NCI-H226 (cell line): ENCODE data around the gene ANKRD44.

Experiments used
- DNase-seq: peaks from one replicate; pipeline ENCODE4 v3.0.0-alpha.2; 2015

ANKRD44 gene

DNA sequence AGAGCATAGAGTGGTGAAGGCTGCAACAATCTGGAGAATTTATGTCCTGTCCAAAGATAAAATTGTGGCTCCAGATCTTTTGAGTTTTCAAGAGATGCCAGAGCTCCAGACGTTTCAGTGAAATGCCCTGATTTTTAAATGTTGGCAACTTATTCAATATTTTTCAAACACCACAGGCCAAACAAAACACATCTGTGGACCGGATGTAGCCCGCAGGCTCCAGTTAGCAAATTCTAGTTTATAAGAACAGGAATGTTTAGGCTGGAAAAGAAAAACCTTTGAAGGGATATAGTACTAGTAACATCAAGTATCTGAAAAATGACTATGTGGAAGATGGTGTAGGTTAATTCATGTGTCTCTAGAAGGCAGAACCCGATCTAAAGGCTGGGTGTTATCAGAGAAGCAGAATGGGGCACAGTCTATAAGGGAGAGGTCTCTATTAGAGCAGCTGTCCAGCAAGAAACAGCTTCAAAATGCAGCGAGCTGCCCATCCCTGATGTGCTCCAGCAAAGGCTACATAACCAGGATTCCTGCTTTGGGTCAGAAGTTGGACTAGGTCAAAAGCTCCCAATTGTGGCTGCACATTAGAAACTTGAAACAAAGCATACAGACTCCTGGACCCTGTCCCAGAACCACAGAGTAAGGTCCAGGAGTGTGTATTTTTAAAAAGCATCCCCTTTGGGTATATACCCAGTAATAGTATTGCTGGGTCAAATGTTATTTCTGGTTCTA lies 105.9 kb downstream of the ANKRD44 start:
- no peak for DNase-seq

DNA sequence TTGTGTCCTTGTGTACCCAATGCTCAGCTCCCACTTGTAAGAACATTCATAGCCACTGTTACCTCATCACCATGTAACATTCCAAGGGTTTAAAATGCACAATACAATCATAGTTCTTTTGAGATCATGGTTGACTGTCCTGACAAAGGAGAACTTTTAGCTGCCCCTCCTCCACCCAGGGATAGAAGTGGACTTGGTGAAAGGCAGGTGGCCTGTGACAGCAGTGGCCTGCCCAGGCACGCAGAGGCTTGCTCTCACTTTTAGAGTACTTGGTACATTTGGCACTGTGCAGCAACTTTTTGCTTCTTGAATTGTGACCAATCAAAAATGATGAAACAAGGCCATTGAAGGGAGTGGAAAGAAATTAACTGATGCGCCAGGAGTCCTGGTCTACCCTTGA lies 108.7 kb downstream of the ANKRD44 start:
- no peak for DNase-seq

DNA sequence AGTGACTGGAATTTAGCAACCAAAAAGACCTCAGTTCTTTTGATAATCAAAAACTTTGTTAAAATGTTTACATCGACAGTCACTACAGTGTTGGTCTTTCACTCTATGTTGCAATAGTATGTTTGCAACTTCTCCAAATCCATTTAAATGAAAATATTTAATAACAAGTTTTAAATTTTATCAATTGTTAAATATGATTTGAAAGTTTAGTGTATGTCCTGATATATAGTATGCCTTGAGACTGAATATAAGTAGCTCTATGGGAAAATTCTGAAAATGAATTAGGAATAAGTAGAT lies 109.9 kb downstream of the ANKRD44 start:
- no peak for DNase-seq

DNA sequence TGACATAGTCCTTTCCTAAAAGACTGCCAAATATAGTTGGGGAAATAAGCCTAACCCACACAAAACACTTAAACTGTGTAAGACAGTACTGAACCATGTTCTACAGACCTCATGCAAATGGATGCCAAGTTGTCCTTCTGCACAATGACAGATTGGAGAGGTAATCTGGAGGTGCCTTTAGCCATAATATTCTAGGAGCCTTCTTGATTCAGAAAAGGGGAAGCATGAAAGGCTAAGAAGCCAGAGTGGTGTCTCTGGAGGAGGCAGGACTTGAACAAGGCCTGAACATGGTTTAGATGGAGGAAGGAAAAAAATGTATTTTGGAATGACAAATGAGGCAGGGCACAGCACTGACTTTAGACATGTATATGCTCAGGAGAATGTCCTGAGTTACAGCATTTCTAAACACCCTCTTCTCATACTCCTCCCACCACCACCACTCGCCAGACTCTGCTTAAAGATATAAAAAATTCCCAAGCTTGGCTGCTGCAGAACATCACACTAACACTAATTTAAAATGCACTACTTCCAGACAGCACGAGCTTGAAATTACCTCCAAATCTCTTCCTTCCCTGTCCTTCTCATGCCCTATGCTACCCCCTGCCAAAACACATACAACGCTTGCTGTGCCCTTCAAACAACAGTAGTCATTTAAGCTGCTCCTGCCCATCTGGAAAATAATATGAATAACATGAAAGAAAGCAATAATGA lies 110.4 kb downstream of the ANKRD44 start:
- DNase-seq, result no peak

DNA sequence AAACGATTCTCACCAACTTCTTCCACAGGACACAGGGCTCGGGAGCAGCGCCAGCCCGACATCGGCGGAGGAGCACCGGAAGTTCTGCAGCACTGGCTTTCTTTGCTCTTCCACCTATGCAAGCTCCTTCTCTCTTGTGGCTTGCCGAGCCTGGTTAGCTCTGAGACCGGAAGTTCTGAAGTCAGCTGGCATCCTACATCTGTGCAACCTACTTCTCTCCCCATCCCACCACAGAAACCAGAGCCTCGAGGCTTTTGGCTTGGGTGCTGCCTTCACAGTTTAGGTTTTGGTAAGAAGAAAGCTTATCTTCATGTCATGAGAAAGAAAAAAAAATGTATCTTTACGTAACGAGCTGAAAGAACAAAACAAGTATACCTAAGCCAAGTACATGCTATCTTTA lies 111.7 kb downstream of the ANKRD44 start:
- peak; percentile 22 for DNase-seq

DNA sequence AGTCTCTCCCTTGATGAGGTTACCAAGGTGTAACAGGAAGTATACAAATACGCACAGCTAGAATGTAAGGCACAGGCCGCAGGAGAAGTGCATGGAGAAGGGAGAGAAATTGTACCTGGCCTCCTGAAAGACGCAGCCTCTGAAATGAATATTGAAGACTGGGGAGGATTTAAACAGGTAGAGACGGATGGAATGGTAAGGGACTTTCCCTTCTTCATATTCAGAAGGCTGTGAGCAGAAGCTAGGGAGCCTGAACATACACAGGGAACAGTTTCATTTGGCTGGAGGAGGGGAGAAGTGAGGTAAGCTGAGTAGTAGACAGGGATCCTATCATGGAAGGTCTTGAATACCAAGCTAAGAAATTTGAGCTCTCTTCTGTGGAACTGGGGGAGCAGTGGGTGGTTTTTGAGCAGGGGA lies 112.7 kb downstream of the ANKRD44 start:
- DNase-seq, result no peak

DNA sequence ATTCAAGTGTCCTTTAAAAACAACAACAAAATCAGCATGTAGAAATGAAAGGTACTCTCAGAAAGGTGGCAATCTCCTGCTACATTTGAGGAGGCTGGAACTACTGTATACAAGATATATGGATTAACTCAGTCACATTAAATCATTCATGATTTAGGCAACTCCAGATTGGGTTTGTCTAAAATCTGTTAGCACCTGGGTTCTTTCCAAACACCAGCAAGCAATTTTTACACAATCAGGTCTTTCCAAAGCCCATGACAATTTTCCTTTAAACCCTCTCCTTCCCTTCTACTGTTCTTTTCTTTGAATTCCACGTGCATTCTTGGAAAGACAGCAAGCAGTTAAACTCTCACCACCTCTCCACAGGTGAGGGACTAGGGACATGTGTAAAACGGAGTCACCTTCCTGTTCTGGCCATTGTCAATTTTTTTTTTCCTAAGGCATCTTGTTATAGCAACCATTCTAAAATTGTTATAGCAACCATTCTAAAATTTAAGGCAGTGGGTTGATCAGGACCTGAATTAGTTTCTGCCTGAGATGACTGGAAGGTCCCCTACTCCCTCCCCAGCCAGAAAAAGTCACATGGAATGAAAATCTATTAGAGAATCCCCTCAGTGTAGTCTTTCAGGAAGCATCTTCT lies 113.9 kb downstream of the ANKRD44 start:
- no peak for DNase-seq

DNA sequence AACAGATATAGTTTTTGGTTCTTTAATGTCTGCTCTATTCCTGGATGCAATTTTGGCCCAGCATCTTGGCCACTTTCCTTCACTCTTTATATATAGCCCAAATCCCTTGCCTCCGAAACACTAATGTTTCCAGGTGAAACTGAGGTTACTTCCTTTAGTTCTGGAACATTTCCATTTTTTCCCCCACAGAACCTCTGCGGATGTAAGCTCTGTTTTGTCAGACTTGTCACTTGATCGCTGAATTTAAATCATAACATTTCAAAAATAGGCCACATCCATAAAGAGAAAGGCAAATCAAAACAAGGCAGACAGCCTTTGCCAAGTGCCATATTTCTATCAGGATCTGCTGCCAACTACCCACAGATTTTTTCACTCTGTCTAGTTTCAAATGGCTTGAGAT lies 115.1 kb downstream of the ANKRD44 start:
- DNase-seq, result no peak

DNA sequence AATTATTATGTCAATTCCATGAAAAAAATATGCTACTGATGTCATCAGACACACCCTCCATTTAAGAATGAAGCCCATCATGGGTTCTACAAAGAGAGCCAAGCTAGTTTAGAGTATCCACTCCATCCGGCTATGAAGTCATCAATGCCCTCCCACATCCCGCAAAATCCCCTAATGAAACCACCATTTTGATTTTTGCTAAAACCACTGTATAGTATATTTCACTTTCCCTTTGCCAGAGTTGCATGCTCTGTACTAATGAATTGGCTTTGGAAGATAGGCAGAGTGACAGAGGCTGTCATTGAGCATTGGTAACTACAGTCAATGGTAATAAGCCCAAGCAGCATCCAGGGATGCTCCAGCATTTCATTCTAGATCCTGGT lies 118.6 kb downstream of the ANKRD44 start:
- DNase-seq, result no peak

DNA sequence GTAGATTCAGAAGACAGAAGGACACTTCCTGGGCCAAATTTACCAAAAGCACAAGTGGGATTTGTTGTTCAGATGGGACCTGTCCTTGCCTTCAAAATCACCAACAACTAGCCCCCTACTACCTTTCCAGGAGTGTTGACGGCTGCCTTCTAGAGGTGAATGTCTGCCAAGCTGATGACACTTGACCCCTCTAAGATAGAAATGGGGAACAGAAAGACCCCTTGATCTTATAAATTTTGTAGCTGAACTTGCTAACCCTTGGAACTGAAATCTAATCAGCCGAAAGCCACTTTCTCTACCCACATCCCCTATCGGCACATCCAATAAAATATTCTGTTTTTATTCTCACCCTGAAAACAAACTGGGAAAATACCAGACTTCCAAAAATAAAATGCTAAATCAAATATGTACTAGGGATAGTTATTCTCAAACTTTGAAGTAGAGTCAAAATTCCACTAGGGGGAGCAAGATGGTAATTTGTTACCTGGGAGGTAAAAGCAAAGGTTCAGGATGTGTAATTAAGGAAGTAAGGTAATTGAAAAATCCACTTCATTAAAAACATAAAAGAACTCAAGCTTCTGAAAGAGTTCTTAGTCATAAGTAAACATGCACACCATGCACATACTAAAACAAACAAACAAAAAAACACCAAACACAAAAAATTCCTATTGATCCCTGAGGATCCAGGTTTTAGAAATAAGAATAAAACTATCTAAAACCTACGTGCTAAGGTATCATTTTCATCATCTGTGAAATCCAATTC lies 119.2 kb downstream of the ANKRD44 start:
- DNase-seq, result no peak

DNA sequence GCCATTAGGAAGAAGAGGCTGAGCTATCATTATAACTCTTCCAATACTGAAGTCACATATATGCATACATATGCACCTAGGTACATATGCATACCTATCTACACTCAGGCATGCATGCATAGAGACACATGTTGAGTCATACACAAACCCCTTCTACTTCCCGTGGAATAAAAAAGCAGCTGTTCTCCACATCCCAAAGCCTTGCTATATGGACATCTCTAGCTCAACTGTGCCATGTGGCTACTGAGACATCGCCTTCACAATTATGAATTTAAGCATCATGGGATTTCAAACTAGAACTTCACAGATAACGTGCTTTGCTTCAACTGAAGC lies 120.5 kb downstream of the ANKRD44 start:
- no peak for DNase-seq

DNA sequence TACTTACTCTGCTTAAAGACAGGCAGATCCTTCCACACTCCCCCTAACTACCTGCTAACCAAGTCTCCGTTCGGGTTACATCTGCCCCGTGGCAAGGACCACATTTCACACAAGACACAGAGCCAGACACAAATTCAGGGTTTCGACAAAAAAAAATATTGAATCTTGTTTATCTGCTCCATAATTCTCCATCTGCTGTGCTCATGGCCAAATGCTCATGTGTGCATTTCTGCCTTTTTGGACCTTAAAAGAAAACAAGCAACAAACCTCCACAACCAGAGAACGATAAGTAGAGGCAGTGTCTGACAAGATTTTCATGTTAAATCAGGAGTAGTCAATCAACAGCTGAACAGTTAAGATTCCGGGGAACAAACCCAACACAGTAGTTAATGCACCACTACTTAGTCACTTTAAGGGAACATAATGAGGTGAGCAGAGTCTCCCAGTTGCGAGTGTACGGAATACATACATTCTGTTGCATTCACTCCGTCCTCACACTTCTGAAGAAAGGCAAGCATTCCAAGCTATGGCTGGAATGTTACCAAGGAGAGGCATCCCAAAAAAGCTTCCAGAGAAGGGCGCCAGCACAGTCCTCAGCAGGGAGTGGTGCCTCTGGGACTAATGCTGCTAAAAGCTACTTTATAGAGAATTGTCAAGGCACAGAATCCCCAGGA lies 121.0 kb downstream of the ANKRD44 start:
- DNase-seq, result no peak

DNA sequence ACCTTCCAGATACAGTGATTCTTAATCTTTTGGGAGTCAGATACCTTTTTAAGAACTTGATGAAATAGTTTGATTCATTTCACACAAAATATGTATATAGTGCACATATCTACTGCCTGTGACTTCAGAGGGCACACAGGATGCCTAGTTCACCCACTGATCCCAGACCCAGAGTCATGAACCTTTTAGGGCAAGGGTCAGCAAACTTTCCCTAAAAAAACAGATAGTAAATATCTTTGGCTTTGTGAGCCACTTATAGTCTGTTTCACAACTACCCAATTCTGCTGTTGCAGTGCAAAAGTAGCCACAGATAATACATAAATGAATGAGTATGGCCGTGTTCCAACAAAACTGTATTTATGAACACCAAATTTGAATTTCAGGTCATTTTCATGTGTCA lies 124.9 kb downstream of the ANKRD44 start:
- no peak for DNase-seq

DNA sequence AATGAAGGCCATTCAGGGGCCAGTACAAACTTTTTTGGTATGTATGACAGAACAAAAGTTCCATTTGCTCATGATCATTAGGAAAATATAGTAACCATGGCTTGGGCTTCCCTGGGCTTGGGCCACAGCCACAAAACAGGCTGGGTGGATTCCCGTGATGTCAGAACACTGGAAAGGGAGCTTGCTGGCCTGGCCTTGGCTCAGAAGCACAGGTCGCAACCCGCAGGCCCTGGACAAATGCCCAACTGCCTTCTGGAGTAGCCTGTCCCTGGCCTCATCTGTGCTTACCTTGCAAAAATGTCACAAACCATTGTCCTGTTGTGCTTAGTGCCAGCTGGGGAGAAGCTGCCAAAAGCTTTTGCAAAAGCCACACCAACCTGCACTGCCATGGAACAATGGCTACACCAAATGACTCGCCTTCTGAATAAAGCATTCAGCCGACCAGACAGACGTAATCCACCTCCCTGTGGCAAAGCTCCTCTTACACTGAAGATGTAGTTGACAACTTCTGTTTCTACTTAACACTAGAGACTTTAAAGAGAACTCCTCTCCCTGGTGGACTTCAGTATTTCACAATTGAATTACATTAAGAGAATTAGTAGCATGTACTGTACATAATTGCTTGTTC lies 125.5 kb downstream of the ANKRD44 start:
- no peak for DNase-seq

DNA sequence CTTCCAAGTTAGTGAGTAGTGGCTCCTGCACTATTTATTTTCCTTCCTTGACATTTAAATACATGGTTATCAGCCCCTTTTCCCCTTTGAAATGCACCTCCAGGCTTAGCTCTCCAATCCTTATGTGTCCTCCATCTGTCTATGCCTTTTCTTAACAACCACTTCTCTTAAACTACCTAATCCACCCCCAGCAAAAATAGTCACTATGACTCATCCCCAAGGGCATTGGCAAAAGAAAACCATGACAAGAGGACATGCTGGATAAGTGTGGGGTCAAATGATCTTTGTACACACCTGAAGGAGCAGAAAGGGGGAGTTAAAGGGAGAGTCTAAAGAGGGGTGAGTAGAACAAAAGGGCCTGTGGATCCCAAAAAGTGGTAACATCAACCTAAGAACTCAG lies 127.2 kb downstream of the ANKRD44 start:
- DNase-seq, result no peak

DNA sequence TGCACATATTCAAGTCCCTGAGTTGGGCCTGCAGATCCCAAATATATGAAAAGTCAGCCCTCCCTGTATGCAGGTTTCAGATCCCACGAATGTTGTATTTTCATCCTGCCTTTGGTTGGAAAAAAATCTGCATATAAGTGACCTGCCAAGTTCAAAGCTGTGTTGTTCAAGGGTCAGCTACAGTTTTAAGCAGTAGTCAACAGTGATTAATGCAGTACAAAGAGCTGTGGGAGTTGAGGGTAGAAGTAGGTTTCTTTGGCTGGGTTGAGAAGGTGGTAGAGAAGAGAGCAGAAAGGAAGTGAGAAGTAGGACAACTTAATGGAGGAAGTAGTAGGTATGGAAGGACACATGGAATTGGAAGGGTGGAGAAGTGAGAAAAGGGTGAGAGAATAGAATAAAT lies 127.9 kb downstream of the ANKRD44 start:
- no peak for DNase-seq

DNA sequence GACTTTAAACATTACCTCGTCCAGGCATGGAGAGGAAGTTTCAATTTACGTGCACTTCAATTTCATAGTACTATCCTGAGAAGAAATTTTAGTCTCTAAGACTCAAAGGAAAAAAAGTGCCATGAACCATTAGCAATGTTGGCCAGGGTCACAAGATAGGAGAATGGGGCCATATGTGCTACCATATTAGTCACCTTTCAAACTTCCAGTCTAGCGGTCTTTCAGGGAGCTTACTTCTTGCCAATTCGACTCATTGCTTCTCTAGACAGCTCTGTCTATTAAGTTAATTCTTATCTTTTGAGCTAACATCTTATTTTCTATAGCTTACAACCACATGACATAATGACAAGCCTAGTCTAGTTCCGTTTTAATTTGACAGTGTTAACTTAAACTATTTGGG lies 129.1 kb downstream of the ANKRD44 start:
- no peak for DNase-seq

DNA sequence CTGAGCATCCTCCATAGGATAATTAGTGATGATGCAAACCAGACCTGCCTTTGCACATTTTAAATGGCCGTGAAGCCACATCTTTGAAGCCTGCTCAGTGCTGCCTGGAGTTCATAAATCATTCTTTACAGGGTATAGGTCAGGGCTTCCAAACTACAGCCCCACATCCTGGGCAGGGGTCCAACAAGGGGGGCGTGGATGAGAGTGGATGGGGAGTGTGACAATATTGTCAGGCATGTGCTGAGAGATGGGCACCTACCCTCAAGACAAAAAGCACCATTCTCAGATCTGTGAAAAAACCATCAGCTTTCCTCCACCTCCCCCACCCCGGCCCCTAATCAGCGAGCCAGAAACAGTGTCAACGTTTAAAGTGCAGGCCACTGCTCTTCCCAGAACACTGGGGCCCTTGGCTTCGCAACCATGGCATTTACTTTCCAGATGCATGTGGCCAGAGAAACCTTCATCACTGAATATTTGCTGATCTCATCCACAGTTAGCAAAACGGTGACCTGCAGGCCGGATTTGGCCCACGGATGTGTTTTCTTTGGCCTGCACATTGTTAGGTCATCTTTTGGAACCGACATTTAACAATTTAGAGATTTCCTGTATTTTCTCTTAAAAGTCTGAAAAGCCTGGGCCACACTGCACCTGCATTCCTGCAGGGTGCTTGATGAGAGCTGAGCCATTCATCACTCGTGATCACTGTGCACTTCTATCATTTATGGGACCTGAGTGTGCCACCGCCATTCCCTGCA lies 130.7 kb downstream of the ANKRD44 start:
- no peak for DNase-seq

DNA sequence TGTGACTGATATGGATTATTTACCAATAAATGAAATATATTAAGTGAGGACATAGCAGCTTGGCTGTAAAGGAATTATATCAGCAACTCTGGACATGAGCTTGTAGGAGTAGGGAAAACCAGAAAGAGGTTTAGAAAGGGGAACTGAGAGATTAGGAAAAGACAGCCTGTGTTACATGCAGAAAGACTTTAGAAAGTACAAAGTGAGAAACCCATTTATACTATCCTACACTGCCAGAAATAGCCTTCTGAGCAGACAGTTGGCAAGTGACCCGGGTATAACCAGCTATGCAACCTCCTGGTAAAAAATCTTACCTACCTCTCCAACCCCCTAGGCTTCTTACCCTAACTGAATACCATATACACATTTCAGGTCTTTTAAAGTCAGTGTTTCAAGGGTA lies 134.1 kb downstream of the ANKRD44 start:
- no peak for DNase-seq

DNA sequence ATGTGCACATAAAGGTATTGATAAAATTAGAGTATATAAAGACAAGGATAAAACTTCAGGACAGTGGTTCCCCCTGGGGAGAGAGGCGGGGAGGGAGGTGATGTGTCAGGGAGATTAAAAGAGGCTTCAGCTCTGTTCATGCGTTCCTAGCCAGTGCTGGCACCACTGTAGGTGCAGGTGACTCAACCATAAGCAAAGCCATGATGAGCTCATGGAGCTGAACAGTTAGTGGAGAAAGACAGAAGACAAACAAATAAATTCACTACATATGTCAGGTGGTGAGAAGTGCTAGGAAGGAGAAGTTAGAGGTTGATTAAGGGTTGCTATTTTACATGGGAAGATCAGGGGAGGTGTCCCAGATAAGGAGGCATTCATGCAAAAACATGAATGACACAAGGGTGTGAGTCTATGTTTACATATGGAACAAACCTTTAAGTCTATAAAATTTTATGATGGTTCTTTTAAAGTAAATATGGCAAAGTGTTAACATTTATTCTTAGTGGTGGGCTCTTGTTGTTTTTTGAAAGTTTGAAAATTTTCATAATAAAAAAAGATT lies 136.0 kb downstream of the ANKRD44 start:
- DNase-seq, result peak; percentile 72

DNA sequence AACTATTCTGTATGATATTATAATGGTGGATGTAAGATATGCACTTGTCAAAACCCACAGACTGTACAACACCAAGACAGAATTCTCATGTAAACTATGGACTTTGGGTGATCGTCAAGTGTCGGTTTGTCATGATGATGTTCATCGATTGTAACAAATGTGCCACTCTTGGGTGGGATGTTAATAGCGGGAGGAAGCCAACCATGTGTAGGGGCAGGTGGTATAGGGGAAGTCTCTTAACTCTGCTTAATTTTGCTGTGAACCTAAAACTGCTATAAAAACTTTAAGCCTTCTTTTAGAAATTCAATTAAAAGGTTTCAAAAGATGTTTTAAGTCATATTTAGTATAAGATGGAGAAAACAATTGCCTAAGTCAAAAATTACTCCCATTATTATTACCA lies 139.0 kb downstream of the ANKRD44 start:
- no peak for DNase-seq

DNA sequence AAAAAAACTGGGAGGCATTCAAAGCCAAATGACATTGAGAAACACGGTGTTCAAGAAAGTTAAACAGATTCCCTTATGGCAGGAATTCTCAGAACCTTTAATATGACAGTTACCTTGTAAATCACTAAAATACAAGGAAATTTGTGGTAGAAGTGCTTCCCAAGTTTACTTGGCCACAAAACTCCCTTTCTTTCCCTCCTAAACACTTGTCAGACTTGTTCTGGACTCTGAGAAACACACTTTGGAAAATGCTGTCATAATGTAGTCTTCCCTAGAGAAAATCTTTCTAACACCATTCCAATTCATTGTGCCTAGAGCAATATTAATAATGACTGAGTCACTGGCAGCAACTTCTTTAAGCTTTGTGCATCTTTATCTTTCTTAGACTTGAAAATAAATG lies 140.4 kb downstream of the ANKRD44 start:
- no peak for DNase-seq
